ES-I3 (cell line): Measurements from ENCODE around the gene PTCHD4.
A peak's percentile ranks its signal among the peaks of the same experiment; 100 is the strongest.
"Not testable (repeated sequence)": the region's sequence is repeated elsewhere in the genome, so short reads cannot be mapped to it uniquely, and the experiment has no call there.

ENCODE experiments used
- H3K36me3 ChIP-seq: 2 replicates; pipeline ENCODE4 v1.6.1; 2013; ENCODE audit warnings: mild to moderate bottlenecking, low read length, control low read depth, moderate library complexity; ENCODE audit not compliant: insufficient read depth
- H3K4me1 ChIP-seq: 2 replicates; pipeline ENCODE4 v1.6.1; 2013; ENCODE audit warnings: mild to moderate bottlenecking, control low read depth, low read length; ENCODE audit not compliant: insufficient read depth
- H3K9ac ChIP-seq: 2 replicates; pipeline ENCODE4 v1.6.1; 2013; ENCODE audit warnings: low read depth, mild to moderate bottlenecking, low read length, moderate library complexity
- H3K9me3 ChIP-seq: 2 replicates; pipeline ENCODE4 v1.6.1; 2013; ENCODE audit warnings: mild to moderate bottlenecking, low read length, moderate library complexity; ENCODE audit not compliant: control insufficient read depth, insufficient read depth

PTCHD4 gene

GRCh38 chr6:48111575-48111974, 578 bp upstream of the PTCHD4 start:
- H3K4me1 ChIP-seq = peaks cover 24% of the 10 kb centered on the region; the same call in 1 of the 2 replicates
- no peaks in the 10 kb centered on the region for H3K36me3 ChIP-seq
- no peaks in the 10 kb centered on the region for H3K9me3 ChIP-seq
- peak overlapping the region; percentile 86; the same call in 1 of the 2 replicates for H3K9ac ChIP-seq

GRCh38 chr6:48110436-48111142, 408 bp downstream of the PTCHD4 start:
- H3K9ac ChIP-seq = peak overlapping the region; percentile 86
- H3K9me3 ChIP-seq = no peaks in the 10 kb centered on the region
- peaks cover 24% of the 10 kb centered on the region; the same call in 1 of the 2 replicates for H3K4me1 ChIP-seq
- no peaks in the 10 kb centered on the region for H3K36me3 ChIP-seq

DNA sequence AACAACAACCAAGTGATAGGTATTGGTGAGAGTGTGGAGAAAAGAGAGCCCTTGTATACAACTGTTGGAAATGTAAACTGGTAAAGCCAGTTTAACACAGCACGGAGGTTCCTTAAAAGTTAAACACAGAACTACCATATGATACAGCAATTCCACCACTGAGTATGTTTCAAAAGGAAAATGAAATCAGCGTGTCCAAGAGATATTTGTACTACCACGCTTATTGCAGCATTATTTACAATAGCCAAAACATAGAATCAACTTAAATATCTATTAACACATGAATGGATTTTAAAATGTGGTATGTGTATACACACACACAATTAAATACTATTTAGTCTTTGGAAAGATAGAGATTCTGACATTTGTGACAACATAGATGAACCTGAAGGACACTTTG, 1.1 kb downstream of the PTCHD4 start:
- Histone ChIP-seq H3K36me3 (no peaks in the 10 kb centered on the region), H3K4me1 (peaks cover 22% of the 10 kb centered on the region; the same call in 1 of the 2 replicates), H3K9me3 (no peaks in the 10 kb centered on the region), H3K9ac (peak overlapping the region; percentile 47)

DNA sequence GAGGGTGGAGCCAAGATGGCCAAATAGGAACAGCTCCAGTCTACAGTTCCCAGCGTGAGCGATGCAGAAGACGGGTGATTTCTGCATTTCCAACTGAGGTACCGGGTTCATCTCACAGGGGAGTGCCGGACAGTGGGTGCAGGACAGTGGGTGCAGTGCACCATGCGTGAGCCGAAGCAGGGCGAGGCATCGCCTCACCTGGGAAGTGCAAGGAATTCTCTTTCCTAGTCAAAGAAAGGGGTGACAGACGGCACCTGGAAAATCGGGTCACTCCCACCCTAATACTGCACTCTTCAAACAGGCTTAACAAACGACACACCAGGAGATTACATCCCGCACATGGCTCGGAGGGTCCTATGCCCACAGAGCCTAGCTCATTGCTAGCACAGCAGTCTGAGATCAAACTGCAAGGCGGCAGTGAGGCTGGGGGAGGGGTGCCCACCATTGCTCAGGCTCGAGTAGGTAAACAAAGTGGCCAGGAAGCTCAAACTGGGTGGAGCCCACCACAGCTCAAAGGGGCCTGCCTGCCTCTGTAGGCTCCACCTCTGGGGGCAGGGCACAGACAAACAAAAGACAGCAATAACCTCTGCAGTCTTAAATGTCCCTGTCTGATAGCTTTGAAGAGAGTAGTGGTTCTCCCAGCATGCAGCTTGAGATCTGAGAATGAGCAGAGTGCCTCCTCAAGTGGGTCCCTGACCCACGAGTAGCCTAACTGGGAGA, 8.4 kb downstream of the PTCHD4 start:
- peaks cover 13% of the 10 kb centered on the region for H3K4me1 ChIP-seq
- not testable (repeated sequence) for H3K36me3 ChIP-seq, H3K9ac ChIP-seq, H3K9me3 ChIP-seq

GRCh38 chr6:48101290-48101689, 9.7 kb downstream of the PTCHD4 start:
- Histone ChIP-seq H3K9me3 (no peaks in the 10 kb centered on the region), H3K36me3 (peaks cover 8% of the 10 kb centered on the region; the same call in 1 of the 2 replicates), H3K9ac (no peak overlapping the region), H3K4me1 (peaks cover 13% of the 10 kb centered on the region)

- H3K36me3 ChIP-seq = peaks cover 8% of the 10 kb centered on the region; the same call in 1 of the 2 replicates
- no peaks in the 10 kb centered on the region for H3K9me3 ChIP-seq
- peaks cover 13% of the 10 kb centered on the region for H3K4me1 ChIP-seq
- no peak overlapping the region for H3K9ac ChIP-seq
Measured at GRCh38 chr6:48100588-48100895, 10.5 kb downstream of the PTCHD4 start.

GRCh38 chr6:48099713-48100587, 11.0 kb downstream of the PTCHD4 start:
- Histone ChIP-seq H3K4me1 (peaks cover 13% of the 10 kb centered on the region), H3K9me3 (no peaks in the 10 kb centered on the region), H3K36me3 (peaks cover 8% of the 10 kb centered on the region; the same call in 1 of the 2 replicates), H3K9ac (no peak overlapping the region)

DNA sequence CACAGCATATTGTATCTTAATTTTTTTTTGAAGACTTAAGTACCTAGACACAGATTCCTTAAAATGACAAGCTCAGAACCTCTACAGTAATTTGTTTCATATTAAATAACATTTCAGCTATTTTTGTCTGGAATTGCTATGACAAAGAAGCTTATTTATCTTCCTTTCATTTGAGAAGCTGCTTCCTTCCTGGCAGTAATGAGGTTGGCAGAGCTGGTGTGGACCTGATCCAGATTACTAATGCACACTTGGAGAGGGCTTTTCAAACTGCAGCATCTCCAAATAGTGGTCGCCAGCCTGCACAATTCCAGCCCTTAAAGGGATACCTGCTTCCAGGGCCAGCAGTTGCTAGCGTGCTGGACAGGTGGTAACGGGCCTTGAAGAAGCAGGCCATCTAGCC, 12.1 kb downstream of the PTCHD4 start:
- Histone ChIP-seq H3K9ac (no peak overlapping the region), H3K36me3 (peaks cover 8% of the 10 kb centered on the region; the same call in 1 of the 2 replicates), H3K4me1 (peaks cover 13% of the 10 kb centered on the region), H3K9me3 (no peaks in the 10 kb centered on the region)

DNA sequence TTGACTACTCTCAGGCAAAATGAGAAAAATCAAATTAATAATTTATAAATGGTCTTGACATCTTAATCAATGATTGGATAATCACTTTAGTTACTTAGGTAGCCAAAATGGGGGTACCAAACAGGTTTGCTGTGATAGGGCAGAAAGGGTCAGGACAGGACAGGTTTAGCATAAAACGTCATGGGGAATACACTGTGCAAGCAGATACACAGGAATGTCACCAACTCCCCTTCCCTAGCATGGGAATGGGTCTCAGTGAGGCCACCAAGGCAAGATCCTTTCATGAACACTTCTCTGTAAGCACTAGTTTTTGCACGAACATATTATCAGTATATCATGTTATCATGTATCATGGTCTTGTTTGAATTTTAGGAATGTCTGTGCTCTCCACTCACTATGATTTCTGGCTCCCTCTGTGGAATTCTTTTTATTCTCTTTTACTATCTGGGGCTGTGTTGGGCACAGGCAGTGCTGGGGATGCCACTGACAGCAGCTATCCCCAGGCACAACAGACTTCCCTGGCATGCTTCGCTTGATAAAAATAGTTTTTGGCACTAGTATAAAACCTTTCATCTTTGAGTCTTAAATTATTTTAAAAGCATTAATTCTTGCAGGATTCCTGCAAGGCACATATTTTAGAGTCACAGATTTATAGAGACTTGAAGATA, 18.3 kb downstream of the PTCHD4 start:
- Histone ChIP-seq H3K36me3 (no peaks in the 10 kb centered on the region), H3K9ac (no peak overlapping the region), H3K9me3 (no peaks in the 10 kb centered on the region), H3K4me1 (no peaks in the 10 kb centered on the region)

- Histone ChIP-seq H3K9me3 (peaks cover under 1% of the 10 kb centered on the region; the same call in 1 of the 2 replicates), H3K4me1 (no peaks in the 10 kb centered on the region), H3K36me3 (no peaks in the 10 kb centered on the region), H3K9ac (no peak overlapping the region)
Measured at GRCh38 chr6:48090546-48090945, 20.5 kb downstream of the PTCHD4 start.

DNA sequence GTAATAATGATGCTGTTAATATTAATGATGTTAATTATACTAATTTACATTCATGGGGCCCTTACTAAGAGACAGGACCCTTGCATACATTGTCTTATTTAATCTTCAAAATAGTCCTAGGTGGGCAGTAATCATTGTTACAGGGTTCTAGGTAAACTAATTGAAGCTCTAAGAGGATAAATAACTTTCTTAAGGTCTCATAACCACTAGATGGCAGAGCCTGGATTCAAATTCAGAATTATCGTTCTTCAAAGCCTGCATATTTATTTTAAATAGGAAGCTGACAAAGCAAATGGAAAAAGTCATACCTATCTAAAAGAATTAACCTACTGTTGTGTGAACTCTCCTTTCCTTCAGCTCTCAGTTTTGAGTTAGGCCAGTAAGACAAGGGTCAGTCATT, 23.5 kb downstream of the PTCHD4 start:
- no peaks in the 10 kb centered on the region for H3K36me3 ChIP-seq
- H3K9me3 ChIP-seq = peaks cover 4% of the 10 kb centered on the region; the same call in 1 of the 2 replicates
- H3K4me1 ChIP-seq = no peaks in the 10 kb centered on the region
- H3K9ac ChIP-seq = no peak overlapping the region

- Histone ChIP-seq H3K36me3 (0 out of 2 replicates have a peak, but pooled peaks cover 2% of the 10 kb centered on the region), H3K9me3 (peaks cover 4% of the 10 kb centered on the region; the same call in 1 of the 2 replicates), H3K4me1 (no peaks in the 10 kb centered on the region), H3K9ac (no peak overlapping the region)
Measured at GRCh38 chr6:48086187-48086586, 24.8 kb downstream of the PTCHD4 start.

DNA sequence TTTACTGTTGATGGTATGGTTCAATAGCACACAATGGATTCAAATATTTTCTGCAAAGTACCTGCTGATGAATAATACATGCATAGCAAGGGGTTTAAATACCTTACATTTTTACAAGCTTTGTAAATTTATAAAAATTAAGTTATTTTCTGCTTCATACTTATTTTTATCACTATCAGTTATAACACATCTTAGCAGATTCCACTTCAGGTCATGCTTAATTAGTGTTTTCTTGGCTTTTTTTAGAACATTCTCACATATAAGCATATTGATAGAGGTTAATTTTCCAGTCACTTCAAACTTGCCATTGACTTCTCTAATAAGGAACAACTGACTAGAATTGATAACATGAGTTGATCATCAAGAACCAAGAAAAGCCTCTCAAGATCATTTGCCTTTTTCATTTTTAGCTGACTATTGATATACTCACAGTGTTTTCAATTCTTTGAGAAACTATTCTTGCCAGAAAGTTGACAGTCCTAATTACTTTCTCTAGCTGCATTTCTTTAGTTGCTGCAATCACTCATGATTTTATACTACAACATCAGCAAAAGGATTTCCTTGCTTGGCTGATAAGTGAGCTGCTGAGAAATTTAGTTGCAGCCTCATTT, 25.8 kb downstream of the PTCHD4 start:
- Histone ChIP-seq H3K4me1 (no peaks in the 10 kb centered on the region), H3K36me3 (0 out of 2 replicates have a peak, but pooled peaks cover 2% of the 10 kb centered on the region), H3K9me3 (peaks cover 4% of the 10 kb centered on the region; the same call in 1 of the 2 replicates), H3K9ac (no peak overlapping the region)
